MM.1S (cell line): Measurements from ENCODE around the gene TMC6.

Experiments
- DNase-seq: peaks from one replicate; pipeline ENCODE4 v3.0.0-alpha.2; 2015
- H2AFZ ChIP-seq: fragments of 300-600 bp; sonication (generic); 2 replicates; pipeline ENCODE4 v1.6.0; 2016; ENCODE audit warnings: antibody characterized with exemption, low read length
- H3F3A ChIP-seq: fragments of 300-600 bp; sonication (generic); 2 replicates; pipeline ENCODE4 v1.6.1; 2016; ENCODE audit warnings: mild to moderate bottlenecking, antibody characterized with exemption, low read length, moderate library complexity, mixed read lengths; ENCODE audit not compliant: insufficient read depth
- H3K27ac ChIP-seq: fragments of 300-600 bp; sonication (generic); 2 replicates; pipeline ENCODE4 v1.5.1; 2016; ENCODE audit warnings: mild to moderate bottlenecking, low read length
- H3K27me3 ChIP-seq: fragments of 300-600 bp; sonication (generic); replicated peaks from 2 replicates; pipeline ENCODE4 v1.6.0; 2016; ENCODE audit warnings: low read length; ENCODE audit not compliant: insufficient read depth
- H3K36me3 ChIP-seq: fragments of 300-600 bp; sonication (generic); replicated peaks from 2 replicates; pipeline ENCODE4 v1.6.1; 2016; ENCODE audit warnings: mild to moderate bottlenecking, low read length, mixed read lengths; ENCODE audit not compliant: insufficient read depth
- H3K4me1 ChIP-seq: fragments of 300-600 bp; sonication (generic); 2 replicates; pipeline ENCODE4 v1.6.1; 2016; ENCODE audit warnings: low read length, mixed read lengths
- H3K4me2 ChIP-seq: fragments of 300-600 bp; sonication (generic); 2 replicates; pipeline ENCODE4 v1.6.0; 2016; ENCODE audit warnings: low read depth, low read length
- H3K4me3 ChIP-seq: fragments of 300-600 bp; sonication (generic); 2 replicates; pipeline ENCODE4 v1.5.1; 2016; ENCODE audit warnings: low read length, mixed read lengths
- H3K79me2 ChIP-seq: fragments of 300-600 bp; sonication (generic); 2 replicates; pipeline ENCODE4 v1.6.1; 2016; ENCODE audit warnings: mixed run types, low read length, mixed read lengths
- H3K9ac ChIP-seq: fragments of 300-600 bp; sonication (generic); 2 replicates; pipeline ENCODE4 v1.6.1; 2016; ENCODE audit warnings: low read length, mixed read lengths
- H3K9me2 ChIP-seq: fragments of 300-600 bp; sonication (generic); replicated peaks from 2 replicates; pipeline ENCODE4 v1.6.1; 2016; ENCODE audit warnings: mild to moderate bottlenecking, low read length, mixed read lengths; ENCODE audit not compliant: insufficient read depth
- H3K9me3 ChIP-seq: fragments of 300-600 bp; sonication (generic); replicated peaks from 2 replicates; pipeline ENCODE4 v1.6.1; 2016; ENCODE audit warnings: mild to moderate bottlenecking, low read length, mixed read lengths; ENCODE audit not compliant: insufficient read depth
- H4K20me1 ChIP-seq: fragments of 300-600 bp; sonication (generic); 2 replicates; pipeline ENCODE4 v1.6.1; 2016; ENCODE audit warnings: mild to moderate bottlenecking, low read length, moderate library complexity, mixed read lengths; ENCODE audit not compliant: insufficient read depth
- EZH2 ChIP-seq: fragments of 300-600 bp; sonication (generic); optimal IDR thresholded peaks from 2 replicates; pipeline ENCODE3; 2017; ENCODE audit warnings: low read depth, mild to moderate bottlenecking, antibody characterized with exemption, low read length, mixed read lengths
- EZH2phosphoT487 ChIP-seq: fragments of 300-600 bp; sonication (generic); IDR thresholded peaks from 2 replicates; pipeline ENCODE4 v1.6.1; 2018; ENCODE audit warnings: antibody characterized with exemption, low read length
- TF ChIP-seq, protein P1 (sequence below): fragments of 300-600 bp; sonication (generic); IDR thresholded peaks from 2 replicates; pipeline ENCODE4 v1.5.1; 2016; ENCODE audit warnings: antibody characterized with exemption, low read length, mixed read lengths

Gene TMC6

DNA sequence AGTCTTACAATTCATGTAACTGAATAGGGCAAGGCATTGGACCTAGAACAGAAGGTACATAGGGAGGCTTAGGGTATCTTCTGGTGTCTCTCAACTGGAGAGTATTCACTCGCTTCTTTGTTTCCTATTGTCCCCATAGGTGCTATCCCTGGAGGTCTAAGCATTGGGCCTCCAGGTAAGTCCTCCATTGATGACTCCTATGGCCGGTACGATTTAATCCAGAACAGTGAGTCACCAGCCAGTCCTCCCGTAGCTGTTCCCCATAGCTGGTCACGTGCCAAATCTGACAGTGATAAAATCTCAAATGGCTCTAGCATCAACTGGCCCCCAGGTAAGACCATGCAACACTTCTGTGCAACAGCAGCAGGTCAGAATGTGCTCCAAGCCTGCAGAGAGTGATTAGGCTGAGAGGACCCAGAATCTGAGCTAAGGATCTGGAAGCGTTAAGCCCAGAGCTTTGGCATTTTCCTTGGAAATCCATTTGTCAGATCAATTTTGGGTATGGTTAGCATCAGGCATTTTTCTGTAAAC, 35.7 kb downstream of the TMC6 start:
- Histone ChIP-seq H3K4me3 (no peak overlapping the region), H3K27me3 (no peaks in the 10 kb centered on the region), H3K9me3 (no peaks in the 10 kb centered on the region), H2AFZ (no peak overlapping the region), H3K4me1 (0 out of 2 replicates have a peak, but pooled peaks cover 4% of the 10 kb centered on the region), H4K20me1 (no peaks in the 10 kb centered on the region), H3K4me2 (no peak overlapping the region), H3K9ac (no peak overlapping the region), H3K27ac (no peak overlapping the region), H3F3A (no peaks in the 10 kb centered on the region), H3K36me3 (no peaks in the 10 kb centered on the region), H3K9me2 (no peaks in the 10 kb centered on the region), H3K79me2 (no peaks in the 10 kb centered on the region)
- DNase-seq: no peak
- no peak for TF ChIP-seq EZH2phosphoT487
- TF ChIP-seq, protein P1, sequence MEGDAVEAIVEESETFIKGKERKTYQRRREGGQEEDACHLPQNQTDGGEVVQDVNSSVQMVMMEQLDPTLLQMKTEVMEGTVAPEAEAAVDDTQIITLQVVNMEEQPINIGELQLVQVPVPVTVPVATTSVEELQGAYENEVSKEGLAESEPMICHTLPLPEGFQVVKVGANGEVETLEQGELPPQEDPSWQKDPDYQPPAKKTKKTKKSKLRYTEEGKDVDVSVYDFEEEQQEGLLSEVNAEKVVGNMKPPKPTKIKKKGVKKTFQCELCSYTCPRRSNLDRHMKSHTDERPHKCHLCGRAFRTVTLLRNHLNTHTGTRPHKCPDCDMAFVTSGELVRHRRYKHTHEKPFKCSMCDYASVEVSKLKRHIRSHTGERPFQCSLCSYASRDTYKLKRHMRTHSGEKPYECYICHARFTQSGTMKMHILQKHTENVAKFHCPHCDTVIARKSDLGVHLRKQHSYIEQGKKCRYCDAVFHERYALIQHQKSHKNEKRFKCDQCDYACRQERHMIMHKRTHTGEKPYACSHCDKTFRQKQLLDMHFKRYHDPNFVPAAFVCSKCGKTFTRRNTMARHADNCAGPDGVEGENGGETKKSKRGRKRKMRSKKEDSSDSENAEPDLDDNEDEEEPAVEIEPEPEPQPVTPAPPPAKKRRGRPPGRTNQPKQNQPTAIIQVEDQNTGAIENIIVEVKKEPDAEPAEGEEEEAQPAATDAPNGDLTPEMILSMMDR: no peak
- TF ChIP-seq EZH2: no peak

DNA sequence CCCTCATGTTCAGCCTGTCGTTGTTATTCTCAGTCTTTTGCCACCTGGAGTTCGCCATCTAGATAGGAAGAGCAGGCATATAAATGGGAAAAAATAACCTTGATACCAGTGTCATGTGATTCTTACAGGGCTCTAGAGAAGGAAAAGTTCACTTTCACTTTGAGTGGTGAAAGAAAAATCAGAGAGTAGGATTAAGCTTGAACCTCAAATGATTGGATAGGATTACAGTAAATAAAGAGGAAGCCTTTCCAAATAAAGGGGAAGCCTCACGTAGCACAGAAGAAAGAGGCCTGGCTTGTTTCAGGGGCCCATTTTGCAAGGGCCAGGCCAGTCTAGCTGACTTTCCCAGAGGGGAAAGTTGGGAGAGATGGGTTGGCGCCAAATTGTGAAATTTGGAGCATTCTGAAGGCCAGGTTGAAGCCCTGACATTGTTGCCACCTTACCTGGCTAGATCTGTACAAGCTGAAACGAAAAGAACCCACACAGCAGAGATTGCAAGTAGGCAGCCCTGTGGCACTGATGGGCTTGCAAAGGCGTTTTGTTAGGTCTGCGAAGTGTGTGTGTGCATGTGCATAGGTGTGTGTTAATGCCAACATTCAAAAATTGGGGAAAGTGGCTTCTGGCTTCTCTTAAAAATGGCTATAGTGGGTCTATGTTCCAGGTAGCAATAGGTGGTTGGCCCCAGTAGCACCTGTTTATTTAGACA, 38.8 kb downstream of the TMC6 start:
- H3K4me2 ChIP-seq: no peak overlapping the region
- H2AFZ ChIP-seq: no peak overlapping the region
- no peak overlapping the region for H3K4me3 ChIP-seq
- no peaks in the 10 kb centered on the region for H3K27me3 ChIP-seq
- H3K36me3 ChIP-seq: no peaks in the 10 kb centered on the region; the same call in 1 of the 2 replicates
- H3K4me1 ChIP-seq: 0 out of 2 replicates have a peak, but pooled peaks cover 4% of the 10 kb centered on the region
- no peaks in the 10 kb centered on the region for H3K9me2 ChIP-seq
- H3F3A ChIP-seq: no peaks in the 10 kb centered on the region
- no peak for DNase-seq
- no peak overlapping the region for H3K27ac ChIP-seq
- no peaks in the 10 kb centered on the region for H3K9me3 ChIP-seq
- TF ChIP-seq, protein P1: no peak
- TF ChIP-seq EZH2phosphoT487 (no peak), EZH2 (no peak)
- no peaks in the 10 kb centered on the region for H3K79me2 ChIP-seq
- H4K20me1 ChIP-seq: no peaks in the 10 kb centered on the region
- no peak overlapping the region for H3K9ac ChIP-seq

DNA sequence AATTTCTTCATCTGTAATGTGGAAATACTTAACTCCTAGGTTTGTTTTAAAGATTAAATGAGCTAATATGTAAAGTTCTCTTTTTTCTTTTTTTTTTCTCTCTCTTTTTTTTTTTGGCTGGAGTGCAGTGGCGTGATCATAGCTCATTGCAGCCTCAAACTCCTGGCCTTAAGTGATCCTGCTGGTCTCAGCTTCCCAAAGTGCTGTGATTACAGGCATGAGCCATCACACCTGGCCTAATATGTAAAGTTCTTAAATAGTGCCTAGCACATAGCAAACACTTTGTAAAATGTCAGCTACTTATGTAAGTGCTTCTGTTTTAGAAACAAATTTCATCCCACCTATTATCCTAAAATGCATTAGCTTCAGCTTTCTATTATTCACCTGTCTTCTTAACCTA, 40.0 kb downstream of the TMC6 start:
- no peak for DNase-seq
- no peaks in the 10 kb centered on the region for H3K9me2 ChIP-seq
- no peaks in the 10 kb centered on the region for H3F3A ChIP-seq
- H3K9me3 ChIP-seq: no peaks in the 10 kb centered on the region
- H3K4me1 ChIP-seq: 0 out of 2 replicates have a peak, but pooled peaks cover 4% of the 10 kb centered on the region
- no peak for TF ChIP-seq EZH2phosphoT487
- no peak for TF ChIP-seq EZH2
- TF ChIP-seq, protein P1: no peak
- no peak overlapping the region for H3K9ac ChIP-seq
- H3K36me3 ChIP-seq: no peaks in the 10 kb centered on the region; the same call in 1 of the 2 replicates
- no peak overlapping the region for H3K4me2 ChIP-seq
- H2AFZ ChIP-seq: no peak overlapping the region
- H4K20me1 ChIP-seq: no peaks in the 10 kb centered on the region
- H3K4me3 ChIP-seq: no peak overlapping the region
- no peaks in the 10 kb centered on the region for H3K79me2 ChIP-seq
- no peak overlapping the region for H3K27ac ChIP-seq
- H3K27me3 ChIP-seq: no peaks in the 10 kb centered on the region
